Activated CD4-positive, alpha-beta T cell treated with anti-CD3 and anti-CD28 coated beads, Interleukin-2, Interleukin-4, amounts not matched to agents 100 ng/mL and 50 ng/mL, durations not matched to agents 16 hours and 8 hours (primary cell): ENCODE data around the gene PLPPR2.
A peak's percentile ranks its signal among the peaks of the same experiment; 100 is the strongest.
"Not testable (repeated sequence)": the region's sequence is repeated elsewhere in the genome, so short reads cannot be mapped to it uniquely, and the experiment has no call there.

Source experiments
- DNase-seq: peaks from one replicate; pipeline ENCODE4 v3.0.0-alpha.2; 2020; ENCODE audit warnings: low spot score

Gene PLPPR2

DNA sequence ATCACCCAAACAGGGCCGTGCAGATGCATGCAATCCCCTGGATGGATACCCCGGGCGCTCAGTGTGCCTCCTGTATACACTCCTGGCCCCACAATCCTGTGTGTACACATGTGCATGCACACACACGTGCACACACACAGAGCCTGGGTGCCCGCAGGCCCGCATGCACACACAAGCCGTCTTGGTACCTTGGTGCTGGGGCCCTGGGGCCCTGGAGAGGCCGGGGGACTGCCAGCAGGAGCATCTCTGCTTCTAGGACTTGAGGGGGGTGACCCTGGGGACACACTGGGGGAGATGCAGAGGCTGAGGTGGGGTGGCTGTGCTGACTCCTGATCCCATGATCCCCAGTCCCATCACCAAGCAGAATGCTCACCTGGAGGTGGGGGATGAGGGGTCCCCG, 44.4 kb downstream of the PLPPR2 start:
- DNase-seq, result no peak

DNA sequence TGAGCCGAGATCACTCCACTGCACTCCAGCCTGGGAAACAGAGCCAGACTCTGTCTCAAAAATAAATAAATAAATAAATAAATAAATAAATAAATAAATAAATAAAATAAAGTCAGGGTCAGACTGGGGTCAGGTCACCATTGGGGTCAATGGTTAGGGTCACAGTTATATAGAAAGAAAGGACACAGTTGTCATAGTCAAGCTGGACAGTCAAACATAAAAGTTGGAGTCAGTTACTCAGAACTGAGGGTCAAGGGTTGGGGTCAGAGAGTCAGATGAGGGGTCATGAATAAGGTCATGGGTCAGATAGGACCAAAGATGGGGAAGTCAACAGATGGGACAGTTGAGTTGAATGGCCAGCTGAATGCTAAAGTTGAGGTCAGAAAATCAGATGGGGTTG, 45.6 kb downstream of the PLPPR2 start:
- DNase-seq, result no peak

DNA sequence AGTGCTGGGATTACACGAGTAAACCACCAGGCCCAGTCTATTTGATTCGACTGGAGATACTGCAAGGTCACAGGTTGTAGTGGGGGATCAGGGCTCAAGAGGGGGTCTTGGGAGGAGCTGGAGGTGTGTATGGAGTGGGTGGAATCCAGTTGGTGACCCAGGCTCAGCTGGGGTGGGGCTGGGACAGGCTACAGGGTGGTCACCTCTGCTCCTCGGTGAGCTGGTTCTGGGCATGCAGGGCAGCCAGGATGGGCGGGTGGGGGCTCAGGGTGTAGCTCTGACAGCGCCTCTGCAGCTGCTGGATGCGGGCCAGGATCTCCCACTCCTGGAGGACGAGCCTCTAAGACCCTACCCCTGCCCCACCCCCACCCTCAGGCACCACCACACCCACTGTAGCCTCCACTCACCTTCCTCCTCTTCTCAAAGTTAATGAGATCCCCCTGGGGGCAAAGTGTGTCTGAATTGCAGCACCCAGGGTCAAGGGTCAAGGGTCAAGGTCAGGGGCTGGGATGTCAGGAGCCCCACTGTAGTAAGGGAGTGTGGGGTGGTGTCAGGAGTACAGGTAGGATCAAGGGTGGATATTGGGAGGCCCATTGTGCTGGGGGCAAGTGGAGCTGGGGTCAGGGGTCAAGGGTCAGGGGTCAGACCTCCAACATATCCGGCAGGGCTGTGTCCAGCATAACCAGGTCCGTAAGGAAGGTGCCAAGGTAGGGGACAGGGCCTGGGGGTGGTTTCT, 46.7 kb downstream of the PLPPR2 start:
- DNase-seq, result no peak

DNA sequence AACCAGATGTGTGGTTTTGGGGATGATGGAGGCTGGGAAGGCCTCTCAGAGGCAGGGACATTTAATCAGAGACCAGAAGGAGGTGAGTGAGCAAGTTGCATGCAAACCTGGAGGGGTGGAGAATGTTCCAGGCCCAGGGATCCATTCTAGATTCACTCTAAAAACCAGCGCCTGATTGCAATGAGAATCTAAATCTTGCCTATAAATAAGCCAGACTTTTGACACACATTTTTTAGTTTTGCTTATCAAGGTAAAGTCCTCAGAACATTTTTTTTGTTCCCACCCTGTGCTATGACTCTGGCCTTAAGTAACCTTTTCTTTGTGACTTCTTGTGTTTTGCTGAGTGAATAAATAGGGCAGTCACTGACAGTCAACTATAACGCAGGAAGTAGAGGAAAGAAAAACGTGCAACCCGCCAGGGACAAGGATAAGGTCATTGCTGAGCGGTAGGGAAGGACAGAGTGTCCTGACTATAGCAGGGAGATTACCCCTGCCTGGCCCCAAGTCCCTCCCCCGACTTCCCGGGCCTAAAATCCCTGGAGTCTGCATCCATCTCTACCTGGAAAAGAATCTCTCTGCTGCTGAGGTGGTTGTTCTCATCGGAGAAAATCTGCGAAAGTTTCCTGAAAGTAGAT, 49.5 kb downstream of the PLPPR2 start:
- DNase-seq, result no peak

DNA sequence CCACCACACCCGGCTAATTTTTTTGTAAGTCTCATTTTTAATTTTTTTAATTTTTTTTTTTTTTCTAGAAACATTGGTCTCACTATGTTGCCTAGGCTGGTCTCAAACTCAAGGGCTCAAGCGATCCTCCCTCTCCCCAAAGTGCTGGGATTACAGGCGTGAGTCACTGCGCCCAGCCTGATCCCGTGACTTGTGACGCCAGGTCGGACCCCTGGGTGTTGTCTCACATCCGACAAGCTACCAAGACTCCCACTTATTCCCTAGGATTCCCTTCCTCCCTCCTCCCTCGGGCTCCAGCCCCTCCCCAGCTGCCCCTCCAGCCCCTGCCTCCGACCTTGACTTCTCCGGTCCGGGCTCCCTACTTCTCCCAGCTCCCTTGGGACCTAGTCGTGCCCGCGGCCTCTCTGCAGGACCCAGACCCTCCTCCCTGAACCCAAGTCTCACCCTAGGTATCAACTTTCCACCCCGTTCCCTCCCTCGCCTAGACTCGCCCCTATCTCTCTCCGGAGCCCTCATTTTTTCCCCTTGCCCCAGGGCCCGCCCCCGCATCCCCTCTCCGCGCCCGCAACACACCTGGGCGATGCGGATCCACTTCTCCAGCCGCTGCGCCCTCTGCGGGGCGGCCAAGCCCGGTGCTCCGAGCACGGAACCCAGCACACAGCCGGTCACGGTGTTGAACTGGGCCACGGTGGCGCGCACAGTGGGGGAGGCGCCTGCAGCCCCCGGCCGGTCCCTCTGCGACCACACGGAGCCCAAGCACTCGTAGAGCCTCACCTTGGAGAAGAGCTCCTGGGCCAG, 50.8 kb downstream of the PLPPR2 start:
- DNase-seq, result peak; percentile 21

DNA sequence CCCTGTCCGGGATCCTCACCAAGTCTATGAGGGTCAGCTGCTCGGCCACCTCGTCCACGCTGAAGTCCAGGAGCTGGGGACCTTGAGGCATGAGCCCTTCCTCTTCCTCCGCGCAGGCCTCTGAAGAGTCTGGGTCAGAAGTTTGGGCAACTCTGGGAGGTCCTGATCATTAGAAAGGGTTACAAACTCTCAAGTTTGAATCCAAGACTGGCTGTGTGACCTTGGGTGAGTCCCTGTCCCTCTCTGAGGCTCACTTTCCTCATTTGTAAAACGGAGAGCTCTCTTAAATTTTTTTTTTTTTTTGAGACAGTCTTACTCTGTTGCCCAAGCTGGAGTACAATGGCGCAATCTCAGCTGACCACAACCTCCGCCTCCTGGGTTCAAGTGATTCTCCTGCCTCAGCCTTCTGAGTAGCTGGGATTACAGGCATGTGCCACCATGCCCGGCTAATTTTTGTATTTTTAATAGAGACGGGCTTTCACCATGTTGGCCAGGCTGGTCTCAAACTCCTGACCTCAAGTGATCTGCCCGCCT, 51.5 kb downstream of the PLPPR2 start:
- DNase-seq, result not testable (repeated sequence)

DNA sequence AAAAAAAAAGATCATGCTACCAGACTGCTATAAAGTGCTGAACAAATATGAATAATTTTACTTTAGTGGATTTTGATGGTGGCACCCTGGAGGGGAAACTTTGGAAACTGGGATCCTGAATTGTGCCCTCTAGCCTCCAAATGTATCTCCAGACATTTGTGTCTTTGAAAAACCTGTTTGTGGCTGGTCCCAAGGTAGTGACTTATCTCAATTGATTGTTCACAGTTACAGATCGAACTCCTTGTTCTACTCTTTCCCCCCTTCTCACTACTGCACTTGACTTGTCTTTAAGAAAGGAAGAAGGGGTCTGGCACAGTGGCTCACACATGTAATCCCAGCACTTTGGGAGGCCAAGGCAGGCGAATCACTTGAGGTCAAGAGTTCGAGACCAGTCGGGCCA, 53.4 kb downstream of the PLPPR2 start:
- no peak for DNase-seq

DNA sequence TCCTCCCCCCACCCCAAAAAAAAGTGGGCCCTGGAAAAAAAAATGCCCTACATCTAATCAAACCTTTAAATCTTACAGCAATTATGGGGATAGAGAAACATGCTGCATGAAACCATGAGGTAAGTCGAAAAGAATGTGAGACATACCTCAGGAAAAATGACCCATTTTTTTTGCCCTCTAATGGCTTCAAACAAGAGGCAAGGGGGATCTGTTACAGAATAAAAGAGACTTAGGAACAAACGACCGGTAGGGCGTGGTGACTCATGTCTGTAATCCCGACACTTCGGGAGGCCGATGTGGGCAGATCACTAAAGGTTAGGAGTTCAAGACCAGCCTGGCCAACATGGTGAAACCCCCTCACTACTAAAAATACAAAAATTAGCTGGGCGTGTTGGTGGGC, 55.5 kb downstream of the PLPPR2 start:
- DNase-seq, result no peak

DNA sequence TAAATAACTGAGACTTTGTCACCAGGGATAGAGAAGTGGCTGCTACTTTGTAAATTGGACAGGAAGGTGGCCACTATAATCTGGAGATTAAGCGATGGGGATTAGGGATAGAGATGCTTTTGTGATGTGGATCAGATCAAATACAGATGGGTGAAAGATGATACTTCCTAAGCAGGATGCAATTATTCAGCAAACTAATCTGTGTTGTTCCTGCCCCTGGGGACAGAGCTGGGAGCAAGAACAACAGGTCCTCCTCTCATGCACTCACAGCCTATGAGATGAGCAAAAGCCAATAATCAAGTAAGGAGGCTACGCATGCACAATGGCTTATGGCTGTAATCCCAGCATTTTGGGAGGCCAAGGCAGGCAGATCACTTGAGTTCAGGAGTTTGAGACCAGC, 59.3 kb downstream of the PLPPR2 start:
- no peak for DNase-seq
